A549 (cell line): Measurements from ENCODE around the gene FGF1. TPM values are rescaled to one million over a fixed set of nuclear protein-coding genes. Genes with fewer than 3 reads are reported as not detected.

ENCODE experiments used
- ATAC-seq, 2 experiments: fragments of 200-7000 bp in 1 of 2; fragments of >200 bp in 1 of 2; cut with Nextera tagmentation in 1 of 2; cut with Tn5 transposase in 1 of 2; 3 replicates each; pipeline versions ENCODE4 v1.8.0 to v1.9.1; 2018 to 2020; ENCODE audit warnings: mild to moderate bottlenecking in 1 of 2, moderate library complexity in 1 of 2
- CTCF ChIA-PET: fragments of 300-600 bp; sonication (Branson Sonifier 250); formaldehyde crosslinking; extraction: SDS; loops from one replicate; lab custom pipeline; 2021; ENCODE audit warnings: antibody characterized with exemption, inconsistent platforms; lab: Yijun Ruan, JAX
- POLR2A ChIA-PET: fragments of 350-600 bp; formaldehyde crosslinking; extraction: SDS; loops from one replicate; lab custom pipeline; 2021; ENCODE audit warnings: antibody characterized with exemption, inconsistent platforms; lab: Yijun Ruan, JAX
- DNase-seq, 2 experiments: peaks; one replicate each; pipeline versions ENCODE4 v3.0.0 to v3.0.0-alpha.2; 2011 to 2016; ENCODE audit warnings: low read depth in 1 of 2, low spot score in 1 of 2
- FAIRE-seq: peaks from 2 replicates; lab custom pipeline; 2011; peaks lifted over from hg19 to GRCh38; lab: Jason Lieb, UNC
- H3K27ac ChIP-seq, 2 experiments: fragments of >200 bp; sonication (Bioruptor Twin); formaldehyde crosslinking; 3 replicates each; pipeline ENCODE4 v1.5.1; 2016 to 2017
- H3K4me1 ChIP-seq: fragments of >200 bp; sonication (Bioruptor Twin); formaldehyde crosslinking; 3 replicates; pipeline ENCODE4 v1.6.1; 2016
- H3K4me2 ChIP-seq: fragments of >200 bp; sonication (Bioruptor Twin); formaldehyde crosslinking; 3 replicates; pipeline ENCODE4 v1.6.1; 2016
- H3K4me3 ChIP-seq: fragments of >200 bp; sonication (Bioruptor Twin); formaldehyde crosslinking; 3 replicates; pipeline ENCODE4 v1.5.1; 2016
- H3K9me3 ChIP-seq: fragments of >200 bp; sonication (Bioruptor Twin); formaldehyde crosslinking; 3 replicates; pipeline ENCODE4 v1.6.1; 2016
- ATOH8 ChIP-seq: fragments of 250-450 bp; sonication (Bioruptor Pico); IDR thresholded peaks from 2 replicates; pipeline ENCODE4 v1.5.0; 2020; ENCODE audit warnings: low read depth, mild to moderate bottlenecking, moderate library complexity
- CBX2 ChIP-seq: fragments of 200-600 bp; sonication (generic); IDR thresholded peaks from 2 replicates; pipeline ENCODE4 v1.6.1; 2016; ENCODE audit warnings: low read depth, mild to moderate bottlenecking, borderline replicate concordance
- CEBPB ChIP-seq, 2 experiments: fragments of >200 bp in 1 of 2; sonication (Bioruptor Twin) in 1 of 2; formaldehyde crosslinking in 1 of 2; IDR thresholded peaks; 2 replicates each; pipeline ENCODE4 v1.6.1; 2012 to 2016
- EHF ChIP-seq: fragments of 250-450 bp; sonication (Bioruptor Pico); IDR thresholded peaks from 2 replicates; pipeline ENCODE4 v1.5.0; 2020; ENCODE audit warnings: mild to moderate bottlenecking
- ELK1 ChIP-seq: fragments of 150-350 bp; IDR thresholded peaks from 2 replicates; pipeline ENCODE4 v1.6.1; 2014; ENCODE audit warnings: low read depth, mild to moderate bottlenecking, low read length
- ESRRA ChIP-seq: fragments of 150-350 bp; IDR thresholded peaks from 2 replicates; pipeline ENCODE4 v1.6.1; 2014; ENCODE audit warnings: mild to moderate bottlenecking, low read length, borderline replicate concordance
- FOSB ChIP-seq: fragments of 250-450 bp; sonication (Bioruptor Pico); IDR thresholded peaks from 2 replicates; pipeline ENCODE4 v1.5.0; 2020; ENCODE audit warnings: mild to moderate bottlenecking, moderate library complexity
- HDAC2 ChIP-seq: fragments of 200-600 bp; sonication (generic); IDR thresholded peaks from 2 replicates; pipeline ENCODE4 v1.6.1; 2016
- HMGXB4 ChIP-seq: fragments of 250-450 bp; sonication (Bioruptor Pico); IDR thresholded peaks from 2 replicates; pipeline ENCODE4 v1.5.0; 2021; ENCODE audit warnings: mild to moderate bottlenecking, moderate library complexity, borderline replicate concordance
- JUNB ChIP-seq: fragments of >200 bp; sonication (Bioruptor Twin); formaldehyde crosslinking; IDR thresholded peaks from 2 replicates; pipeline ENCODE4 v1.6.1; 2016
- MAX ChIP-seq: IDR thresholded peaks from 2 replicates; pipeline ENCODE4 v1.6.1; 2012
- MAZ ChIP-seq: fragments of 150-350 bp; IDR thresholded peaks from 2 replicates; pipeline ENCODE4 v1.6.1; 2014; ENCODE audit warnings: antibody characterized with exemption, low read depth, low read length, borderline replicate concordance
- MYC ChIP-seq: IDR thresholded peaks from 2 replicates; pipeline ENCODE4 v1.6.1; 2012; ENCODE audit warnings: mild to moderate bottlenecking, inconsistent platforms, low read length, improper control_type of control experiment, borderline replicate concordance
- NFE2L2 ChIP-seq: fragments of 150-350 bp; conservative IDR thresholded peaks from 2 replicates; pipeline ENCODE4 v1.6.1; 2014; ENCODE audit warnings: low read length
- POLR2AphosphoS2 ChIP-seq: conservative IDR thresholded peaks from 2 replicates; pipeline ENCODE4 v1.6.1; 2012; ENCODE audit warnings: low read length, improper control_type of control experiment, inconsistent platforms
- RAD21 ChIP-seq, 2 experiments: fragments of >200 bp in 1 of 2; sonication (Bioruptor Twin) in 1 of 2; formaldehyde crosslinking in 1 of 2; IDR thresholded peaks in 1 of 2; conservative IDR thresholded peaks in 1 of 2; 2 replicates in 1 of 2; 3 replicates in 1 of 2; pipeline ENCODE4 v1.6.1; 2012 to 2018; ENCODE audit warnings: inconsistent platforms in 1 of 2
- RCOR1 ChIP-seq: fragments of 150-350 bp; IDR thresholded peaks from 2 replicates; pipeline ENCODE4 v1.6.1; 2014; ENCODE audit warnings: antibody characterized with exemption, low read length, low read depth
- REST ChIP-seq: fragments of 200-600 bp; sonication (generic); IDR thresholded peaks from 2 replicates; pipeline ENCODE4 v1.6.1; 2016; ENCODE audit warnings: antibody characterized with exemption, mild to moderate bottlenecking, moderate library complexity
- RNF2 ChIP-seq: fragments of 200-600 bp; sonication (generic); IDR thresholded peaks from 2 replicates; pipeline ENCODE4 v1.6.1; 2016; ENCODE audit warnings: low read depth, mild to moderate bottlenecking, antibody characterized with exemption, moderate library complexity, borderline replicate concordance
- TFCP2L1 ChIP-seq: fragments of 250-450 bp; sonication (Bioruptor Pico); IDR thresholded peaks from 2 replicates; pipeline ENCODE4 v1.5.0; 2021; ENCODE audit warnings: mild to moderate bottlenecking
- TP53 ChIP-seq: fragments of 250-450 bp; sonication (Bioruptor Pico); IDR thresholded peaks from 2 replicates; pipeline ENCODE4 v1.5.0; 2021; ENCODE audit warnings: mild to moderate bottlenecking, moderate library complexity
- ZSCAN20 ChIP-seq: fragments of 250-450 bp; sonication (Bioruptor Pico); IDR thresholded peaks from 2 replicates; pipeline ENCODE4 v1.8.0; 2022; ENCODE audit warnings: mild to moderate bottlenecking, moderate library complexity
- WGBS: methylation state at CpG from one replicate; pipeline ENCODE4 v1.1.6; 2017; ENCODE audit errors: missing lambda C conversion rate; 5-methylcytosine and 5-hydroxymethylcytosine counted together
- polyA plus RNA-seq, 4 experiments: library from polyadenylated mRNA; depleted of rRNA in 3 of 4; stranded (reverse); fragments of >200 nt; fragmentation: RNase III in 1 of 4; extraction: RNeasy Plus Mini Kit Qiagen cat#74134 plus additional on column Dnase treatment in 1 of 4; gene quantifications; 2 replicates in 3 of 4; 3 replicates in 1 of 4; pipeline ENCODE4 v1.2.3, GENCODE V29; 2011 to 2017

The FGF1 gene
- polyA plus RNA-seq, 2 of the 4 experiments (the other 2 are of a cell fraction): 0.05 to 0.40 TPM

DNA sequence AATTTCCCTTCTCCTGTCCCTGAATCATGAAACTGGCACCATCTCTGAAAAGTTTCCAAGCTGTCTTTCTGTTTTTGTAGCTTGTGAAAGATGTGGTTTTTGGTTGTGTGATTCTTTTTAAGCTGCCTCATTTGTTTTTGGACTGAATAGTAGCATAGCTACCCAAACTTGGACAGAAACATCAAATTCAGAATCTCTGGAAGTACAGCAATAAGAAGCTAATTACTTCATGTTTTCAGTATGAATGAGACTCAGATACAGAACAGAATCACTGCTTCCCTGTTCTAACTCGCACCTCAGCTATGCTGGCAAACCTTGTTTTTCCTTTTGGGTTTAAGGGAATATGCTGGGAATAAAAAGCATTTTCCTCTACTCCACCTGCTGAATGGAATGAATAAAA, 101.0 kb downstream of the FGF1 start:
- 63% methylated on average over 1 of the region's 1 CpG for WGBS
- ChIA-PET CTCF (interaction anchor here (0.8 to 4.4 kb wide), 10 partner anchors 9 to 759 kb away, joined by 3 to 32 read pairs (median 4); no protein-coding TSS in a partner anchor), POLR2A (no interaction called here)
- Histone ChIP-seq H3K9me3 (no peaks in the 10 kb centered on the region), H3K4me1 (no peaks in the 10 kb centered on the region), H3K4me2 (no peak overlapping the region), H3K4me3 (no peak overlapping the region), H3K27ac (no peak overlapping the region)
- ATAC-seq: no peak
- no peak for FAIRE-seq
- no peak for DNase-seq
- TF ChIP-seq NFE2L2: no peak

DNA sequence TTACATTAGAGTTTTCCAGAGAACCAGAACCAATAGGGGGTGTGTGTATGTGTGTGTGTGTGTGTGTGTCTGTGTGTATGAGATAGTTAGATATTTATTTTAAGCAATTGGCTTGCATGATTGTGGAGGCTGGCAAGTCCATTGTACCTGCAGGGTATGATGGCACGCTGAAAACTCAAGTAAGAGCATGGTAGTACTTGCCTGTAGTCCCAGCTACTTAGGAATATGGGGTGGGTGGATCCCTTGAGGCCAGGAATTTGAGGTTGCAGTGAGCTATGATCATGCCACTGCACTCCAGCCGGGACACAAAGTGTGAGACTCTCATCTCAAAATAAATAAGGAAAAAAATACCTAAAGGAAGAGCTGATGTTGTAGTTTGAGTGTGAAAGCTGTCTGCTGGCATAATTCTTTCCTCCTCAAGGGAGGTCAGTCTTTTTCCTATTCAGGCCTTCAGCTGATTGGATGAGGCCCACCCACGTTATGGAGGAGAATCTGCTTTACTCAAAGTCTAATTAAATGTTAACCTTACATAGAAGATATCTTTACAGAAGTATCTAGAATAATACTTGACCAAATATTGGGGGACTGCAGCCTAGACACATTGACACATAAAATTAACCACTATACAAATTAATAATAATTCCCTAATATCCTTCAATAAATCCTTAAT, 107.6 kb downstream of the FGF1 start:
- 32% methylated on average over 3 of the region's 3 CpGs for WGBS
- POLR2A ChIA-PET: no interaction called here
- FAIRE-seq (no peak), ATAC-seq (no peak), DNase-seq (no peak)
- H3K9me3 ChIP-seq: peaks cover 7% of the 10 kb centered on the region; the same call in 1 of the 3 replicates
- no peak for TF ChIP-seq CEBPB (IDR thresholded peaks at IDR 0.05)
- TF ChIP-seq RCOR1: no peak
- no peak for TF ChIP-seq RNF2
- no peak for TF ChIP-seq MAZ
- TF ChIP-seq POLR2AphosphoS2: no peak
- TF ChIP-seq EHF (CRISPR knock-in tag): no peak
- no peak for TF ChIP-seq MYC
- no peak for TF ChIP-seq JUNB
- no peak for TF ChIP-seq HMGXB4 (CRISPR knock-in tag)
- no peak for TF ChIP-seq FOSB (CRISPR knock-in tag)
- TF ChIP-seq ZSCAN20 (CRISPR knock-in tag): no peak
- no peak for TF ChIP-seq ATOH8 (CRISPR knock-in tag)
- no peak for TF ChIP-seq ELK1
- TF ChIP-seq, all 56 proteins: peak for 0
- Histone ChIP-seq H3K27ac (no peak overlapping the region), H3K4me3 (no peak overlapping the region), H3K4me1 (no peaks in the 10 kb centered on the region), H3K4me2 (no peak overlapping the region)
- CTCF ChIA-PET: interaction anchor here (1.6 kb wide), 1 partner anchor 32 kb away, joined by 5 read pairs; no protein-coding TSS in a partner anchor

DNA sequence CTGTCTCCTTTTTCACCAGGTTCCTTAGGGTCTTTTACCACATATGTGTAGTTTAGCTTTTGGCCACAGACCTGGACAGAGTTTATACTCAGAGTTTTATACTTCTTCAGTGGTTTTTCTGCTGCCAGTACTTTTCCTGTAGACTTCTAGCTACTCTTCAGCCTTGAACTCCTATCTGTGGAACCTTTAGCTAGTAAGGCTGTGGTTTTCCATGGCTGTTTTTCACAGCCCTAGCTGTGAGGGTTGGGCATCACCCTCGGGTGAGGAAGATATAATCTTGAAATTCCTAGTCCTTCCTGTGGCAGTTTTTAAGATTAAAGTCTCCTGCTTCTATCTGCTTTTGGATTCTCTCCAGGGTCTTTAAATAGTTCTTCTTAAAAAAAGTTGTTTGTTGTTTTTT, 109.1 kb downstream of the FGF1 start:
- no peak overlapping the region for H3K4me3 ChIP-seq
- peaks cover 7% of the 10 kb centered on the region; the same call in 1 of the 3 replicates for H3K9me3 ChIP-seq
- CTCF ChIA-PET: interaction anchor here (1.1 to 1.6 kb wide), 5 partner anchors 11 to 122 kb away, joined by 3 to 5 read pairs (median 5); no protein-coding TSS in a partner anchor
- H3K4me1 ChIP-seq: no peaks in the 10 kb centered on the region
- DNase-seq (no peak), ATAC-seq (no peak), FAIRE-seq (no peak)
- TF ChIP-seq REST (no peak), HDAC2 (no peak), RAD21 (conservative IDR thresholded peaks at IDR 0.05 in 1 of 2, IDR thresholded peaks at IDR 0.05 in 1 of 2) (no peak), MYC (no peak), ESRRA (no peak), MAX (no peak), TFCP2L1 (CRISPR knock-in tag) (no peak), CBX2 (no peak), HMGXB4 (CRISPR knock-in tag) (no peak), TP53 (CRISPR knock-in tag) (no peak)
- WGBS: 19% methylated on average over 1 of the region's 1 CpG
- H3K27ac ChIP-seq: no peak overlapping the region
- no peak overlapping the region for H3K4me2 ChIP-seq
- POLR2A ChIA-PET: no interaction called here
